ENCODE results near the gene OTUB2. TPM values are rescaled to one million over a fixed set of nuclear protein-coding genes. Genes with fewer than 3 reads are reported as not detected.

The OTUB2 gene
- total RNA-seq, 1 experiment from 2014 or later = 1.2 TPM

- H3K4me3 Mint-ChIP-seq (ENCODE audit: unreplicated experiment) = no peak overlapping the region
- peaks cover 73% of the 10 kb centered on the region for H3K36me3 Mint-ChIP-seq (ENCODE audit: insufficient read depth, unreplicated experiment)
- no peaks in the 10 kb centered on the region for H3K4me1 ChIP-seq
- BruUV-seq (replicated peaks) = no TSS peak
- TF ChIP-seq CTCF (IDR thresholded peaks at IDR 0.05; ENCODE audit: insufficient read depth in 1 of 2, low read depth in 1 of 2, low read length in 1 of 2, severe bottlenecking in 1 of 2, unreplicated experiment in 1 of 2) = no peak
- peaks cover 3% of the 10 kb centered on the region for H3K36me3 ChIP-seq (ENCODE audit: control insufficient read depth, insufficient read depth, low read length)
- no peaks in the 10 kb centered on the region for H3K27me3 ChIP-seq (replicated peaks; ENCODE audit: control insufficient read depth, insufficient read depth, low read length)
- H3K27ac Mint-ChIP-seq (ENCODE audit: unreplicated experiment) = no peak overlapping the region
- no peaks in the 10 kb centered on the region for H3K27me3 Mint-ChIP-seq (ENCODE audit: insufficient read depth, unreplicated experiment)
- CTCF ChIA-PET = no interaction called here
- no peak for DNase-seq
- POLR2A ChIA-PET = no interaction called here
- H3K9me3 ChIP-seq = no peaks in the 10 kb centered on the region
- no peaks in the 10 kb centered on the region for H3K9me3 Mint-ChIP-seq (ENCODE audit: unreplicated experiment)
- no peak overlapping the region for H3K4me3 ChIP-seq (ENCODE audit: low read depth, low read length)
- H3K4me1 Mint-ChIP-seq (ENCODE audit: low read depth, unreplicated experiment) = no peaks in the 10 kb centered on the region
- intact Hi-C loops (cut with micrococcal nuclease; ENCODE audit: unreplicated experiment) = no loop called here
Observed at GRCh38 chr14:94054401-94054800, 28.3 kb downstream of the OTUB2 start.

GRCh38 chr14:94054936-94055335 lies 28.8 kb downstream of the OTUB2 start:
- CTCF ChIA-PET = no interaction called here
- no TSS peak for BruUV-seq (replicated peaks)
- intact Hi-C loops (cut with micrococcal nuclease; ENCODE audit: unreplicated experiment) = no loop called here
- Mint-ChIP-seq H3K36me3 (ENCODE audit: insufficient read depth, unreplicated experiment) (peaks cover 71% of the 10 kb centered on the region), H3K27ac (ENCODE audit: unreplicated experiment) (no peak overlapping the region), H3K9me3 (ENCODE audit: unreplicated experiment) (no peaks in the 10 kb centered on the region), H3K4me1 (ENCODE audit: low read depth, unreplicated experiment) (no peaks in the 10 kb centered on the region), H3K4me3 (ENCODE audit: unreplicated experiment) (no peak overlapping the region), H3K27me3 (ENCODE audit: insufficient read depth, unreplicated experiment) (no peaks in the 10 kb centered on the region)
- POLR2A ChIA-PET = no interaction called here
- Histone ChIP-seq H3K27me3 (replicated peaks; ENCODE audit: control insufficient read depth, insufficient read depth, low read length) (no peaks in the 10 kb centered on the region), H3K4me3 (ENCODE audit: low read depth, low read length) (no peak overlapping the region), H3K36me3 (ENCODE audit: control insufficient read depth, insufficient read depth, low read length) (peaks cover 3% of the 10 kb centered on the region), H3K4me1 (no peaks in the 10 kb centered on the region), H3K9me3 (no peaks in the 10 kb centered on the region)
- TF ChIP-seq CTCF (IDR thresholded peaks at IDR 0.05; ENCODE audit: insufficient read depth in 1 of 2, low read depth in 1 of 2, low read length in 1 of 2, severe bottlenecking in 1 of 2, unreplicated experiment in 1 of 2) = no peak
- DNase-seq = no peak

- ChIA-PET POLR2A (no interaction called here), CTCF (no interaction called here)
- Mint-ChIP-seq H3K27me3 (ENCODE audit: insufficient read depth, unreplicated experiment) (no peaks in the 10 kb centered on the region), H3K36me3 (ENCODE audit: insufficient read depth, unreplicated experiment) (peaks cover 72% of the 10 kb centered on the region), H3K4me1 (ENCODE audit: low read depth, unreplicated experiment) (no peaks in the 10 kb centered on the region), H3K4me3 (ENCODE audit: unreplicated experiment) (no peak overlapping the region), H3K27ac (ENCODE audit: unreplicated experiment) (no peak overlapping the region), H3K9me3 (ENCODE audit: unreplicated experiment) (no peaks in the 10 kb centered on the region)
- BruUV-seq (replicated peaks) = no TSS peak
- no peak for TF ChIP-seq CTCF (IDR thresholded peaks at IDR 0.05; ENCODE audit: insufficient read depth in 1 of 2, low read depth in 1 of 2, low read length in 1 of 2, severe bottlenecking in 1 of 2, unreplicated experiment in 1 of 2)
- Histone ChIP-seq H3K9me3 (no peaks in the 10 kb centered on the region), H3K27me3 (replicated peaks; ENCODE audit: control insufficient read depth, insufficient read depth, low read length) (no peaks in the 10 kb centered on the region), H3K4me3 (ENCODE audit: low read depth, low read length) (no peak overlapping the region), H3K4me1 (no peaks in the 10 kb centered on the region), H3K36me3 (ENCODE audit: control insufficient read depth, insufficient read depth, low read length) (no peaks in the 10 kb centered on the region; the same call in none of the 2 replicates)
- intact Hi-C loops (cut with micrococcal nuclease; ENCODE audit: unreplicated experiment) = no loop called here
- DNase-seq = no peak
Observed at GRCh38 chr14:94056579-94057308, 30.6 kb downstream of the OTUB2 start.
